Psoas muscle (tissue), 8 donors: ENCODE data around the gene FANCM. TPM values are rescaled to one million over a fixed set of nuclear protein-coding genes. Genes with fewer than 3 reads are reported as not detected.

Source experiments
- ATAC-seq, 4 donors: fragments of 200-7000 bp; cut with Tn5 transposase; one replicate each; pipeline ENCODE4 v1.9.1; 2020; ENCODE audit warnings: moderate library complexity in 3 of 4, mild to moderate bottlenecking in 2 of 4
- DNase-seq, 2 donors: peaks; one replicate each; pipeline ENCODE4 v3.0.0-alpha.2; 2020
- H3K27ac ChIP-seq: fragments of 200-600 bp; one replicate; pipeline ENCODE4 v1.8.0; 2022
- H3K27me3 ChIP-seq, 3 donors: fragments of 200-600 bp in 1 of 3; one replicate each; pipeline versions ENCODE4 v1.6.1 to v1.8.0; 2013 to 2022; ENCODE audit warnings: low read length in 2 of 3, mild to moderate bottlenecking in 2 of 3, moderate library complexity in 1 of 3; ENCODE audit not compliant: insufficient read depth in 3 of 3
- H3K36me3 ChIP-seq, 2 donors: fragments of 200-600 bp in 1 of 2; one replicate each; pipeline versions ENCODE4 v1.6.1 to v1.8.0; 2013 to 2022; ENCODE audit warnings: low read depth in 1 of 2, mild to moderate bottlenecking in 1 of 2, moderate library complexity in 1 of 2; ENCODE audit not compliant: insufficient read depth in 1 of 2
- H3K4me1 ChIP-seq: fragments of 200-600 bp; one replicate; pipeline ENCODE4 v1.8.0; 2022
- H3K4me3 ChIP-seq: fragments of 200-600 bp; one replicate; pipeline ENCODE4 v1.8.0; 2022; ENCODE audit warnings: mild to moderate bottlenecking
- H3K9me3 ChIP-seq: fragments of 200-600 bp; one replicate; pipeline ENCODE4 v1.8.0; 2022
- CTCF ChIP-seq: fragments of 200-600 bp; IDR thresholded peaks from one replicate; pipeline ENCODE4 v1.8.0; 2022; ENCODE audit warnings: antibody characterized with exemption
- WGBS, 3 donors: extraction: QIAGEN DNeasy Blood & Tissue Kit; methylation state at CpG; one replicate each; pipeline versions ENCODE4 v1.1.6 to v1.1.7; 2013; 5-methylcytosine and 5-hydroxymethylcytosine counted together
- intact Hi-C, 2 donors: fragments of 100-400 bp; cut with DNase I; formaldehyde crosslinking; loops; one replicate each; pipeline versions ENCODE4 v1.11.0 to v1.14.2; 2022
- polyA plus RNA-seq, 3 donors: library from polyadenylated mRNA; stranded (reverse); fragments of 200-250 nt; gene quantifications; one replicate each; pipeline ENCODE4 v1.2.3, GENCODE V29; 2013
- total RNA-seq, 4 donors: library from RNA; stranded (reverse); fragmentation: NEBNext Ultra II Directional in 2 of 4; extraction: Animal tissue kit (Norgen Biotek cat#: 25700) in 2 of 4; gene quantifications; one replicate each; pipeline versions ENCODE4 v1.2.1 to v1.2.4, GENCODE V29; 2021 to 2023
- donor health status: healthy with polysubstance abuse.
- donor health status: DM: no; HTN: no; CAD: no; lungs with moderate emphysema.
- donor health status: Bipolar disorder and iron deficiency.
- donor health status: healthy.
- donor health status: DM: yes; HTN: yes; CAD: no.
- donor health status: DM: no; HTN: no; CAD: no.
- donor health status: DM: no; HTN: no; CAD: no.
- donor health status: DM: yes; HTN: yes; CAD: no.

FANCM gene
- total and polyA plus RNA-seq, 7 donors = 1.0 to 2.4 (median 1.7) TPM

DNA sequence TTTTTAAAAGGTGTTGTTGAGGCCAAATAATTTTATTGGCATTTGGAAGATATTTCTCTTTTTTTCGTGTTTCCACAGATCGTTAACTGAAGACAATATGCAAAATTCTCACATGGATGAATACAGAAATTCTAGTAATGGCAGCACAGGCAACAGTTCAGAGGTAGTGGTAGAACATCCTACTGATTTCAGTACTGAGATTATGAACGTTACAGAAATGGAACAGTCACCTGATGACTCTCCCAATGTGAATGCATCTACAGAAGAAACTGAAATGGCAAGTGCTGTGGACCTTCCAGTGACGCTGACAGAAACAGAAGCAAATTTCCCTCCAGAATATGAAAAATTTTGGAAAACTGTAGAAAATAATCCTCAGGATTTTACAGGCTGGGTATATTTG, 40.6 kb upstream of the FANCM start:
- peaks cover 13% of the 10 kb centered on the region for H3K4me1 ChIP-seq
- 79 to 92% (median 81%) methylated on average over 4 of the region's 4 CpGs for WGBS, 3 donors
- ATAC-seq (no peak), DNase-seq (no peak)
- H3K27me3 ChIP-seq = no peaks in the 10 kb centered on the region
- H3K27ac ChIP-seq = no peak overlapping the region
- intact Hi-C loops = no loop called here
- no peaks in the 10 kb centered on the region for H3K9me3 ChIP-seq
- H3K4me3 ChIP-seq = no peak overlapping the region
- TF ChIP-seq CTCF = no peak
- peaks cover 0 to 54% of the 10 kb centered on the region in 2 donors for H3K36me3 ChIP-seq

DNA sequence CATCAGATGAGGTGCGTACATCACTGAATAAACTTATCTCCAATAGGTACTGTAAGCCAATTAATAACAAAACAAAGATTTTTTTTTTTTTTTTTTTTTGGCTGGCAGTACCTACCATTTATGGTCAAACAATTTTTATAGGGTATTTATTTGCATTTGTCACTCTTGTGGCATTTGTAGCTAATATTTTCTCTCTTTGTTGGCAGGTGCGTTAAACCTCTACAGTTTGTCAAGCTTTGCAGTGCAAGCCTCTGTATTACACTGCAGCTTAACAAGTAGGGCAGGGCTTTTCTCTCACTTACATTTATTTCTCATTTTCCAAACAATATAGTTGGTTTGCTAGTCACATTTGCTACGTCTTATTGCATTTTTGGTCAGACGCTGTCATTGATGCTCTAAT, 39.5 kb upstream of the FANCM start:
- DNase-seq = no peak

GRCh38 chr14:45103806-45104205, 31.9 kb upstream of the FANCM start:
- intact Hi-C loops = no loop called here
- Histone ChIP-seq H3K27ac (no peak overlapping the region), H3K4me3 (no peak overlapping the region), H3K9me3 (no peaks in the 10 kb centered on the region), H3K27me3 (no peaks in the 10 kb centered on the region), H3K36me3 (peaks cover 2 to 88% of the 10 kb centered on the region in 2 donors), H3K4me1 (peaks cover 10% of the 10 kb centered on the region)
- ATAC-seq = no peak
- no peak for DNase-seq
- TF ChIP-seq CTCF = no peak

More for the DNA sequence above, 39.5 kb upstream of the FANCM start:
- Histone ChIP-seq H3K4me3 (no peak overlapping the region), H3K4me1 (peaks cover 12% of the 10 kb centered on the region), H3K27ac (no peak overlapping the region), H3K36me3 (peaks cover 0 to 60% of the 10 kb centered on the region in 2 donors), H3K9me3 (no peaks in the 10 kb centered on the region), H3K27me3 (no peaks in the 10 kb centered on the region)
- no peak for TF ChIP-seq CTCF
- no peak for ATAC-seq
- 94 to 96% (median 96%) methylated on average over 4 of the region's 4 CpGs for WGBS, 3 donors
- intact Hi-C loops = no loop called here

DNA sequence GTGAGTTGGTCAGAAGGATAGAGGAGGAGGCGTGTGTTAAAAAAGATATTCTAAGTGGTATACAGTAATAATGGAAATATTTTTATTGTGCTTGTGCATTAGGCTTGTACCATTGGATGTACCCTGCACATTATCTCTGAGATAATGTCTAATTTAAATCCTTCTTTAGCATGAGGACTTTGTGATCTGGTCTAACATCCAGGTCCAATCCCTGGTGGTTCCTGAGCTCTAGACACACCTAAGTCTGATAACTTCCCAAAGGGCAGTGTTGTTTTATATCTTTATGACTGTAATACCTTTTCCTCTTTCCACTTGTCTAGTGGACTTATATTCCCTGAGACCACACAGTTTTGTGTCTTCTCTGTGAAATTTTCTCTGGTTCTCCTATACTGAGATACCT, 31.2 kb upstream of the FANCM start:
- Histone ChIP-seq H3K4me1 (peaks cover 10% of the 10 kb centered on the region), H3K27me3 (no peaks in the 10 kb centered on the region), H3K9me3 (no peaks in the 10 kb centered on the region), H3K4me3 (no peak overlapping the region), H3K27ac (no peak overlapping the region), H3K36me3 (peaks cover 2 to 88% of the 10 kb centered on the region in 2 donors)
- ATAC-seq (no peak), DNase-seq (no peak)
- WGBS, 3 donors = 47 to 95% (median 90%) methylated on average over 1 of the region's 1 CpG
- intact Hi-C loops = no loop called here
- TF ChIP-seq CTCF = no peak
